GM19328 (cell line): ENCODE results near the gene AQR.

ENCODE experiments used
- ATAC-seq: cut with Tn5 transposase; IDR thresholded peaks from one replicate; pipeline ENCODE4 v1.9.1; 2021; ENCODE audit warnings: mild to moderate bottlenecking, moderate library complexity; ENCODE audit not compliant: unreplicated experiment

Gene AQR

DNA sequence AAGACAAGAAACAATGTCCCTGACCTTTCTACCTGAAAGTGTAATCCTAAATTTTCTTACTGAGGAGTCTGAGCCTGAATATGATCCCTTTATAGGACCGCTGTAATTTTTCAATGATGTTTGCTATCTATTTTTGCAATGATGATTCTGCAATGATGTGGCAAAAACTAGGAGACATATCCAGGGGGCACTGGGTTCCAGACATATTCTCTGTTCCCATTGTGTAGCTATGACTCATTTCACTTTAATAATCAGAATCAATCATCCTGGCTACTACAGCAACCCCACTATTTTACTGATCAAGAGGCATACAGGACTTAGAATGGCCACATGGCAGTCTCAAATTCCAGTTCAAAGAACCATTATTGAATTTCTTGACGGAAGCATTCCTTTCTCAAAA is 85.9 kb downstream of the AQR start:
- no peak for ATAC-seq

DNA sequence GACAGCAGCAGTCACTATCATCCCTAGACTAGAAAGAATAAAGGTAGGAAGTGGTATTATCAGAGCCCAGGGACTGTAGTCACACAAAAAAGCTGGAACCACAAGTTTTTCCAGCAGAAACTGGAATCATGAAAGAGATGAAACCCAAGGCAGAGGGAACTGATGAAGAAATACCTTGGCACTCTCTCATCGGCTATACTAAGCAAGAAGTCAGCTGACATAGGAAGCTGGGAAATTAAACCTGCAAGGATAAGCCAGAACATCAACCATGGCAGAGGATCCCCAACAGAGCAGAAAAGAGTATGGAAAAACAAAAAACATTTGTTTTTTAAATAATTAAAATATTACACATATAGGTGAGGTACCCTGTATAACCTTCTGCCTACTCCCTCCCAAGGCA is 86.5 kb downstream of the AQR start:
- ATAC-seq: no peak

DNA sequence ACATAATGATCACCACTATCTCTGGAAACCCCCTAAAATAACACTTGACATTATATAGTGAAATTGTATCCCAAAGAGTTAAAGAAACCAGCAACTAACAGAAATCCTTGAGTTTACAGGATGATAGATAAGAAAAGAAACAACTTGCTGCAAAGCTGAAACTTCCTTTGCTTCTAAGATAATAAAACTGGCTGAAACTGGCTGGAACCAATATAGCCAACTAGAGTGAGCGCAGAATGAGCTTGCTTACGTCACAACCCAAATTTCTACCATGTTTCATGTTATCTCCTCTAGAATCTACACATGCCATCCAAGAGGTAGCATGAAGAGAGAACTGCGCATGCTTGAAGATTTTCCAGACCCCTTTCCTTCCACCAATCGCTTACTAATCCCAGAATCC is 90.4 kb downstream of the AQR start:
- ATAC-seq: no peak

DNA sequence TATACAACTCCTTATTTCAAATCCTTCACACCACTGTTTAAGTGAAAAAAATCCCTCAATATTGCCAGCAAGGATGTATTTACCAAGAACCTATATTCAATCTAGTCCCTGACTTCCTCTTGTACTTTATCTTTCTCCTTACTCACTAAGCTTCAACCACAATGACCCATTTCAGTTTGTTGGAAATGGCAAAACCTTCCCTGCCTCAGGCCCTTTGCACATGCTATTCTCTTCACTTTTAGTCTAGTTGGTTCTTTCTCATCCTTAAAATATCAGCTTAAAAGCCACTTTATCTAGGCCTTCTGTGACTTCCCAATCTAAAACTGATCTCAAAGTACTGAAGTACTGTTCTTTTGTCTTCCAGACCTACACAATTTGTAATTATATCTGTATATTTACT is 92.9 kb downstream of the AQR start:
- no peak for ATAC-seq

DNA sequence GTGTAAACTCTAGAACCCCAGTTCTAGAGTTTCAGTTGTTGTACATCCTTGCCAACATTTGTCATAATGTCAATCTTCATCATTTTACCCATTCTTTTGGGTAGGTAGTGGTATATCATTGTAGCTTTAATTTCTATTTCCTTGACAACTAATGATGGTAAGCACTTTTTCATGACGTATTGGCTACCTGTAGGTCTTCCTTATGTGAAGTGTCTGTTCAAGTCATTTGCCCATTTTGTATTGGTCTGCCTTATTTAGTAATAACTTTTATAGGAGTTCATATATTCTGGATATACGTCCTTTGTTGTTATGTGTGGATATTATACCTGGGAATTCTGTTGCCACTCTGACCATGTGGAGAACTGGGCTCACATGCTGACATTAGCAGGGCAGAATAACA is 100.4 kb downstream of the AQR start:
- no peak for ATAC-seq

DNA sequence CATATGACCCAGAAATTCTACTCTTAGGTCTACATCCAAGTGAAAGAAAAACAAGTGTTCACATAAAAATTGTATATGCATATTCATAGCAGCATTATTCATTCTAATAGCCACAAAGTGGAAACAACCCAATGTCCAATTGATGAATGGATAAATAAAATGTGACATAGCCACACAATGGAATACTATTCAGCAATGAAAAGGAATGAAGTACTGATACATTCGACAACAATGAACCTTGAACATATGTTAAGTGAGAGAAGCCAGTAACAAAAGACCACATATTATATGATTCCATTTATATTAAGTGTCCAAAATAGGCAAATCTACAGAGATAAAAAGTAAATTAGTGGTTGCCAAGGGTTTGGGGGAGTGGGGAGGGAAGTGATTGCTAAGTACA is 104.0 kb downstream of the AQR start:
- no peak for ATAC-seq

DNA sequence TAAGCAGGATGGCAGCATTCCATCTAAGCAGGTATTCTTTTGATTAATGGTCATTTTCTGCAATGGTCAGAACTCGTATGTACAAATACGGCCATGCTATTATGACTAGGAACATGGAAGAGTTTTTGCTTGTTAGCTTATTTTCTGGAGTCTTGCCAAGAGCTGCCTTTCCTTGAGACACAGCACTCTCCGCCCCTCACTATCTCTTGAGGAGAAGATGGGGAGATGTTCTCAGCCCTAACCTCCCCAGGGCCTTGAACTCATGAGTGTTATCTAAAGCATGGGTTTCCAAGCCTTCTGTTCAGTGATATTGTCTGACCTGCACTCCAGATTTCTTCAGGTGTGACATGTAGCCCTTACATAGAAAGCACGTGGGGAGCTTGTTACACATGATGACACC is 108.3 kb downstream of the AQR start:
- no peak for ATAC-seq

DNA sequence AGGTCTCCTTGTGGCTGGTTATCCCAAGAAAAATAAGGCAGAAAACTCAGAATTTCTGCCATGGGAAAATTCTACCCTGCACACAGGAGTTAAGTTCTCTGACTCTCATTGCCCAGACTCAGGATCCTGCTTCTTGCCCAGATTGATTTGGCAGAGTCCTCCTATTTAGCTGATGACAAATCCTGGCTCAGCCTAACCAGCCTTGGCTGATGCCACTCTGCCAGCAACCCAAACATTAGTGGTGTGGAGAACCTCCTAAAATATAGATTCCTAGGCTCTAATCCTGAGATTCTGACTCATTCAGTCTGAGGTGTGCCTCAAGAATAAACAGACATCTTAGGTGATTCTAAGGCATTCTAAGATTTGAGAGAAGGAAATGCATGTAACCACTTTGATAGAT is 113.6 kb downstream of the AQR start:
- no peak for ATAC-seq

DNA sequence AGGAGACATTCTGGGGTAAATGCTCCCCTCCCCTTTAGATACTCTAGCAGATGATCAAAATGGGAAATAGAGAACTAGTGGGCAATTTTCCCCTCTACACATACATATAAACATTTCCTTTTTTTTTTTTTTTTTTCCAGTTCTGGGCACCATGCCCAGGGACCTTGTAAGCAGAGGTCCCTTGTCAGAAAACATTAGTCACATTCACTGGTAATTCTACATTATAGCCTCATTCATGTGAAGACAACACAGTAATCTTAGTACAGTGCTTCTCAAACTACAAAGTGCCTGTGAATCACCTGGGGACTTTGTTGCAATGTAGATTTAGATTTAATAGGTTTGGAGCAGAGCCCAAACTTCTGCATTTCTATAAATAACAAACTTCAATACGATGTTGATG is 114.1 kb downstream of the AQR start:
- no peak for ATAC-seq

DNA sequence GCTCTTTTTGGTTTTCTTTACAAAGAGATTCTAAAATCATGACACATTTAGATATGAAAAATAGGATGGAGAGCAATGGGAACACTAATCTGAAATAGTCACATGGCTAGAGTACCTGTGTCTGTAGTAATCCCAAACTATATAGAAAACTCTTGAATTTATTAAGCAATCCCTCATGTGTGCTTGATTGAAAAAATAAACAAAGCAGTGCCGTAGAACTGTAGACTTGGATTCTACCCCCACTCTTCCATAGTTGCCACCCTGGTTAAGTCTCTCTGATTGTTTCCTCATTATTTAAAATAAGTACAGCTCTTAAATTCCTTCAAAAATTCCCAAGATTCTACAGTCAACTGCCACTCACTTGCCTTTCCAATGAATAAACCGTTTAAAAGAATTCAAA is 115.3 kb downstream of the AQR start:
- no peak for ATAC-seq

DNA sequence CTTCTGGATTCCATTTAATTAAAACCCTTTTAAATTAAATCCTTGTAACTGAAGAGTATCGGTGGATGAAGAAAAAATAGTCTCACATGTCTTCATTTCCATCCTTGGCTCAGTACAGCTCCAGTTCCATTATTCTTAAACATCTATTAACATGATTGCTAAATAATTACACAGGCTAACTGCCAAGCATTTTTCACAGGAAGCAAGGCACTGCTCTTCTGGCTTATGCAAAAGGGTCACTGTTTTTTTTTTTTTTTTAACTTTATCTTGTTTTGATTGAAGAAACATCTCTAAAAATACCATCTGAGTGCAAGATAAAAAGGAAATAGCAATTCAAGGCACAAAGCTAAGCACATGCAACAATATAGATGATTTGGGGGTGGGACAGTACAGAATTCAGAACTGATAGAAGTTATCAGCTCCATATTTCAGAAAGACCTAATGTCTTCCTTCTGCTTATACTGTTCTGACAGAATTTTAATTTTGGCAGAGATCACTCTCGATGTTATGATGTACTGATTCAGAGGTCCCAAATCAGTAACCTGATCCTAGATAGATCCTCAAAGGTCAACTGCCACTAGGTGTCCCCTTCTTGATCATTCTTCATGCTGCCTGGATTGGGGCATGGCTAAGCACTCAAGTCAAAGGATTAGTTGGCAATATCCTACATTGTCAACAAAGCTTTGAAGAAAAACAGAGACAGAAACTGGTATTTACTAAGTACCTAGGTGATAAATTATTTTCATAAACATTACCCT is 116.4 kb downstream of the AQR start:
- ATAC-seq: no peak

DNA sequence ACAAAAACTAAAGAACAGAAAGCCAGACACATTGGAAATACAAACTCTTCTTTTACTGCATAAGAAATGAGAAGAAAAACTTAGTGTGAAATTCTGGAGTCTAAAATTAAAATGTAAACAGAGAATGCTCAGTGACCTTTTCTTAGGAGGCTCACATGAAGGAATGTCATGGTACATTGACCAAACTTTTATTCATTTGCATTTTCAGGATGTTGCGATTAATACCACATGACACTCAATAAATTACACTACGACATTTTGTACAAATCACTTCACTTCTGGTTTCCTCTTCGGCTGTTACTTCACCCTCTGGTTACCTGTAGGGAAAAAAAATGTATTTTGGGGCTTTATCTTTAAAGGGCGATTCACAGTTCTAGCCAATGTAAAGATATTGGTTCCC is 117.8 kb downstream of the AQR start:
- ATAC-seq: no peak

DNA sequence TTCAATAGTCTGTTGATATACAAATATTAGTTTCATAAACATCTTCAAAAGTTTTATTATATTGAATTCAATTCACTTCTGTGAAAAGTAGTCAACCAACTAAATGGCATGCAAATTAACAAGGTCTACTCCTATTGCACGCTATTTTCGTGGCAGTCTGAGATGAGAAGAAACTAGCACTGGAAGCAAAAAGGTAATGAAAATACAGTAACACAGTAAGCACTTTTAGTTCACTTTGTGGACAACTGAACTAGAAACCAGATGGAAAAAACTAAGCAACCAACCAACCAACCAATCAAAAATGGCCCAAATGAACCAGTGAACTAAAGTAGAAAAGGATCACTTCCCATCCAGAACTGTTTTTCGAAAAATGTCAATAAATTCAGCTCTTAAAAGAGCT is 118.5 kb downstream of the AQR start:
- no peak for ATAC-seq

DNA sequence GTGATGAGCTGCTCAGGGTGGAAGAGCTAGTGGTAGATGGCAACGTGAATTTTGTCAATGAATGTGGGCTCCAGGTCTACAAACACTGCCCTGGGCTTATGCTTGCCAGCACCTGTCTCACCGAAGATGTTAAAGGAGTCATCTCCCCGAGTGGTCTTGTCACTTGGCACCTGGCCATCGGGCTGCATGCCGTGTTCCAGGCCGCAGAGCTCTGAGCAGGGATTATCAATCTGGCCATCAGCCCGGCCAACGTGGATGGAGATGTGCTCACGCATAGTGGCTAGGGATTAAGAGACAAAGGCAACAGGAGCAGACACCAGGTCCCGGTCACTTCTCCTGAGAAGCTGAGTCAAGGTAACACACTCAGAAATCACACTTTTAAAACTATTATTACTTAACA is 119.4 kb downstream of the AQR start:
- no peak for ATAC-seq

DNA sequence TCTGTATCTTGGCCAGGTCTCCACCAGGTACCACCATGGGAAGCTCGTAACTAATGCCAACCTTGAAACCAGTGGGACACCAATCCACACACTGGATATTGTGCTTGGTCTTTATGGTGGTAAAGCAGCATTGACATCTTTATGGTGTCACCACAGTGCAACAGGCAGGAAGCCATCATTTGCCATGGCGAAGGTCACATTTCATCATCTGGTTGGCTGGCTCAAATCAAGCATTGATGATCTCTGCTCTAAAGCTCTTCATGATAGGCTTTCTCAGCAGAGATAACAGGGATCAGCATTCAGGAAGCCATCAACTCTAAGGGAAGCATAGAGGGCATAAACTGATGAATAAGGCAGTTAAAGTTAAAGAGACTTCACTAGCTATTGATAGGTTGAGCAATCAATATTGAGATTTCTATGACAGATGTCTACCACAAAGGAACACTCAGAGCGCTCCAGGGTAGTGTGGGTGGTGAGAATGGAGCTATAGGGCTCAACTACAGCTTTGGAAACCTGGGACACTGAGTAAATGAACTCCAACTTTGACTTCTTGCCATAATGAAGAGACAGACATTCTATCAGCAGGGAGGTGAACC is 120.1 kb downstream of the AQR start:
- no peak for ATAC-seq

DNA sequence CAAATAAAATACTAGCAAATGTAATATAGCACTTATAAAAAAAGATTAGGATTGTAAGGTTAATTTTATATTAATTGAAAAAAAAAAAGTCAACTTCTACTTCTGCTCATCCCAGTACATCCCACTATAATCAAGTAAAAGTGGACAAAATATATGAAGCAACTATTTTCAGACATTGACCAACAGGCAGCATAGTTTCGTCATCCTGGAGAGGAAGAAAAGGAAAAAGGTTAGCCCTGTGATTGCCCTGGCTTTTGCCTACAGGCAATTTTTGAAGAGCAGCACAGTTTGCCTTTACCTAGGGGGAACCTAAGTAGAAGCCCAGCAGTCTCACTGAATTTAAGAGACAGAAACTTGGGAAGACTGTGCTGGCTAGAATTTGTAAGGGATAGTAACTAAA is 121.9 kb downstream of the AQR start:
- no peak for ATAC-seq

DNA sequence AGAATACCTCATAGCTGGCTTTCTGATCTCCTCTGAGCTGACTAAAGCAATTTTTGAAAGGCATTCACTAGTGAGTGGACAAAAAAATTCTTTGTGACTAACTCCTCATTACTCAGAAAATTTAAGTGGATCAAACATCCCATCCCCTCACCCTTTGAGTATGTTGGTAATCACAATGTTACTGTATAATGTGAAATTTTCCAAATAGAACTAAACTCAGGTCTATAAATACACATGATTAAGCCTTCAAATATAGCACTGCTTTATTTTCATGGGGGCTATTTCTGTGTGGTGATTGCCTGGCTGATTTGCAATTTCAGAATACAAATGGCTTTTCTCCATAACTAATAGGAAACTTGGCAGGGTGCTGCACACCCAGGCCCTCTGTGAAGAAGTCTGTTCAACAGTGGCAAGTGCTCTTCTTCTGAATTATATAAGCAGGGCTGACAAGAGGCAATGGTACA is 128.2 kb downstream of the AQR start:
- ATAC-seq: no peak

DNA sequence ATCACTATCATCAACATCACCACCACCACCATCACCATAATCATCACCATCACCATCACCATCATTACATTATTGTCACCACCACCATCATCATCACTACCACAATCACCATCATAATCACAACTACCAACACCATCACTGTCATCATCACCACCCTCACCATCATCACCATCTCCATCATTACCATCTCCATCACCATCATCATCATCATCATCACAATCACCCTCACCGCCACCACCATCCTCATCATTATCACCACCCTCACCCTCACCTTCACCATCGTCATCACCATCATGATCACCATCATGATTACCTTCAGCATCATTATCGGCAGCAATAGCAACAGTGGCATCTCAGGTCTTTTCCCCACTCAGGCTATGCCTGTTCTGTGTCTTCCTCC is 131.3 kb downstream of the AQR start:
- no peak for ATAC-seq

DNA sequence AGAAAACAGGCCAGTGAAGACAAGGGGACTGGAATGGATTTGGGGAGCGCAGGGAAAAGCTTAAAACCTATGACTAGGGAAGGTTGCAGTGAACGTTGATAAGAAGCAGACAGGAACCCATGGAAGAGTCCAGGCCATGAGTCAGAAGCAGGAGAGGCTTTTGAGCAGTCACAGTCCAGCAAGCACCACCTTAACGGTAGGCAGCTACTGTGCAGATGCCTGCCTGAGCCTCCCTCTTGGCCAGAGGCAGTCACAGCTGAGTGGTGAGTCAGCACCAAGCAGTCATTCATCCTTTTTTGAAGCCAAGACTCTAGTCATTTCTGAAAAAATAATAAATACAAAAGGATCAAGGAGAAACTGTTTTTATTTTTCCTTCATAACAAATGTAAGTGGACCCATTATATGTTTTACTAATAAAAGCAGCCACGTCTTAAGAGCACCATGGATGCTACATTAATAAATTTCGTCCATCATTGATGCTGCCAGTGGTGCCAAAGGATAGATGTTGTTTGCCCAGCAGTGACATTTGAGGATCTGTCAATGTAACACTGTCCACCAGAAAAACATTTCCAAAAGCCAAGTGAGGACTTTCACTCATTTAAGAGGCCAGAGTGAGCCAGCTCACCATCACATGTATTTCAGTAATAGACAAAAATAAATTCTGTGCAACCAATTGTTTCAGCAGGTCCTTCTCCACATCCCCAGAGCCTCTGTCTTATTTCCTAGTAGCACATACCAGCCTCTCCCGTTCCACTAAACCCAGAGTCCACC is 132.1 kb downstream of the AQR start:
- no peak for ATAC-seq

DNA sequence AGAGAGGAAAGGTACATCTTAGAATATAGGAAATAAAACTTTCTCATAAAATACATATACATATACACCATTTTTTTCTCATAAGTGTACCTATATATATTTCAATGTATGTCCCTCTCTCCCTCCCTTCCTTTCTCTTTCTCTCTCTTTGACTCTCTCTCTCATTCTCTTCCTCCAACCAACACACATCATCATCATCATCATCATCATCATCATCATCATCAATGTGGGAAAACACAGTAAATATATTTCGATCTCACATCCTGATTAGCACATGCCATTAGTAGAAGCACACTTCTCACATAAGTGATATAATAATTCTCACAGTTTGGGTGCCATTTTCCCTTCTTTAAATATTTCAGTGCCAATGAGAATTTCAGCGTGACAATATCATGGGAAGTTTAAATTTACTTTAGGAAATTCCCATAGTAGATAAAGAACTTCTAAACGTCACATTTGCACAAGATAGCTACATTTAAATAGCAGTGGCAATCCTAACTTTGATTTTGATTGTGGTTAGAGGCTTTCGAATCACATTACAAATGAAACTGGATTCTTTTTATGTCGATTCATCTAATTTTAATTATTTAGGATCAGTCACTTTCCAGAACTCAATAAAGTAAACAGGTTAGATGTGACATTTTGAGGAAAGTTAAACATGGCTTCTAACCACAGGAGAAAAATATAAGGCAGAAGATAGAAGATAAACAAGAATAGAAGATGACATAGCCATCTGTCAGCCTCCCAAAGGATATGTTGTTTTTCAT is 141.2 kb downstream of the AQR start:
- ATAC-seq: no peak

DNA sequence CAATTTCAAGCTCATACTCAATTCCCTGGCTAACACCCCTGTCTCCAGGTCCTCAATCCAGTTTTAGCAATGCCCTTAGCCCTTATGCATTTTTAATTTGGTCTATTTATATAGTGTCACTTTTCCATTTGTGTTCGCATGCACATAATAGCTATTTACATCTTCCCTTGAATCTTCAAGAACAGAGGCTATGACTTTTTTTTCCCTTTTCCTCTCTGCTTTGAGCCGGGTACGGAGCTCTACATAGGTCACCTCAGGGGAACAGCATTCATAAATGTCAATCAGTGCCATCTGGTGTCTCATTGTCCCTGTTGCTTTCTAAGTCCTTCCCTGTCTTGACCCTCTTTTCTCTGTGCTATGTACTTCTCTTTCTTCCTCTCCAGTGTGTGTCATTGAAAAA is 147.7 kb downstream of the AQR start:
- no peak for ATAC-seq
